ENCODE results near the gene MMEL1.

MMEL1 gene

DNA sequence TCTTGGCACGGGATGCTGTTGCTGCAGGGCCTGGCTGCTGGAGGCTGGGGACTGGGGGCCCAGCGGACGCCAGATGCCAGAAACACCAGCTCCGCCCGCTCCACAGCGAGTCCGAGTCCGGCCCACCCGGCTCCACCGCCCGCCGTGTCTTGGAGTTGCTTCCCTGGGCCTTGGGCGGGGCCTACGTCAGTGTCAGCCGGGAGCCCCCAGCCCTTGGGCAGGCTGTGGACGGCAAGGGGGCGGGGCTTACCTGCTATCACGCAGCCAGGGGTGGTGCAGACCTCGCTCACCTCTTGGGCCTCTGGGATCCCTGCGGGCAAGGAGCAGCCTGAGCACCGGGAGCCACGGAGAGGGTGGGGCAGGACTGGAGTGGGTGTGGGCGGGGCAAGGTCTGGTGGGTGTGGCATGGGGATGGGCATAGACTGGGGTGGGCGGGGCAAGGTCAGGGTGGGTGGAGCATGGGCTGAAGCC is 21.8 kb downstream of the MMEL1 start:
- Histone ChIP-seq H3K9me3 (no peaks in the 10 kb centered on the region), H3K4me1 (ENCODE audit: control insufficient read depth in 1 of 2, insufficient read depth in 1 of 2, low read depth in 1 of 2, low read length in 1 of 2) (no peaks in the 10 kb centered on the region), H3K36me3 (no peaks in the 10 kb centered on the region), H3K27ac (no peak overlapping the region), H3K4me3 (ENCODE audit: low read depth in 1 of 2, low read length in 1 of 2) (peak overlapping the region in 1 of 2 experiments; percentile 25), H3K27me3 (peaks cover 17% of the 10 kb centered on the region)
- TF ChIP-seq, protein P1, sequence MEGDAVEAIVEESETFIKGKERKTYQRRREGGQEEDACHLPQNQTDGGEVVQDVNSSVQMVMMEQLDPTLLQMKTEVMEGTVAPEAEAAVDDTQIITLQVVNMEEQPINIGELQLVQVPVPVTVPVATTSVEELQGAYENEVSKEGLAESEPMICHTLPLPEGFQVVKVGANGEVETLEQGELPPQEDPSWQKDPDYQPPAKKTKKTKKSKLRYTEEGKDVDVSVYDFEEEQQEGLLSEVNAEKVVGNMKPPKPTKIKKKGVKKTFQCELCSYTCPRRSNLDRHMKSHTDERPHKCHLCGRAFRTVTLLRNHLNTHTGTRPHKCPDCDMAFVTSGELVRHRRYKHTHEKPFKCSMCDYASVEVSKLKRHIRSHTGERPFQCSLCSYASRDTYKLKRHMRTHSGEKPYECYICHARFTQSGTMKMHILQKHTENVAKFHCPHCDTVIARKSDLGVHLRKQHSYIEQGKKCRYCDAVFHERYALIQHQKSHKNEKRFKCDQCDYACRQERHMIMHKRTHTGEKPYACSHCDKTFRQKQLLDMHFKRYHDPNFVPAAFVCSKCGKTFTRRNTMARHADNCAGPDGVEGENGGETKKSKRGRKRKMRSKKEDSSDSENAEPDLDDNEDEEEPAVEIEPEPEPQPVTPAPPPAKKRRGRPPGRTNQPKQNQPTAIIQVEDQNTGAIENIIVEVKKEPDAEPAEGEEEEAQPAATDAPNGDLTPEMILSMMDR (IDR thresholded peaks at IDR 0.05), result no peak

DNA sequence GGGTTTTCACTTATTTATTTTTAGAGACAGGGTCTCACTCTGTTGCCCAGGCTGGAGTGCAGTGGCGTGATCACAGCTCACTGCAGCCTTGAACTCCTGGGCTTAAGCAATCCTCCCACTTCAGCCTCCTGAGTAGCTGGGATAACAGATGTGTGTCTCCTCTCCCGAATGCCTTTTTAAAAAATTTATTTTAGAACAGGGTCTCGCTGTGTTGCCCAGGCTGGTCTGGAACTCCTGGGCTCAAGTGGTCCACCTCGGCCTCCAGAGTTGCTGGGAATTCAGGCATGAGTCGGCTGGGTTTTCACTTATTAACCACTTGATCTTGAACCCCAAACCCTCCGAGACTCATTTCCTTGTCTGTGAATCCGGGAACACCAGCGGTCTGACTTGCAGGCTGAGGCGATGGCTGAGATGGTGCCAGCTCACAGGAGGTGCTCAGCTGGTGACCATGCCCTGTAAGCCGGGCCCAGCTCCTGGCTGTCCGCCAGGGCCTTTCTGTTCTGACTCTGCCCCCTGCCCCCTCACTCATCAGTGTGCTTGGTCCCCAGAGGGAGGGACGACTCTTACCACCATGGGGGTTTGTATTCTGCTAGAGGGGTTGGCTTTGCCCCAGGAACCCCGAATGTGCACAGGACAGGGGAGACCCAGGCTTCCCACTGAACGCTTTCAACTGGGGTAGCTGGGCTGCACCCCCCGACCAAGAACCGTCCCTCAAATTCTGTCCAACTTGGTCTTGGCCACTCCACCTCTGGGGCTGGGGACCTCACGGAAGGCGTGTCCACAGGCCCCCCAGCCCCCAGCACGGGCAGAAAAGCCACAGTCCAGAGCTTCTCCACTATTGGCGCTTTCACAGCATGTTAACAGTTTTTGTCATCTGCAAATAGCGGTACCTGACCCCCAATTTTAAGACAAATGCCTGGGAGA is 22.5 kb downstream of the MMEL1 start:
- Histone ChIP-seq H3K36me3 (no peaks in the 10 kb centered on the region), H3K9me3 (no peaks in the 10 kb centered on the region), H3K4me3 (ENCODE audit: low read depth in 1 of 2, low read length in 1 of 2) (peak overlapping the region in 1 of 2 experiments; percentile 25), H3K4me1 (ENCODE audit: control insufficient read depth in 1 of 2, insufficient read depth in 1 of 2, low read depth in 1 of 2, low read length in 1 of 2) (no peaks in the 10 kb centered on the region), H3K27ac (no peak overlapping the region), H3K27me3 (peaks cover 17% of the 10 kb centered on the region)
- TF ChIP-seq, protein P1 (IDR thresholded peaks at IDR 0.05), result no peak

GRCh38 chr1:2609319-2610035 is 23.3 kb downstream of the MMEL1 start:
- H3K27ac ChIP-seq, result no peak overlapping the region
- H3K27me3 ChIP-seq, result peaks cover 17% of the 10 kb centered on the region
- no peaks in the 10 kb centered on the region for H3K36me3 ChIP-seq
- H3K4me1 ChIP-seq (ENCODE audit: control insufficient read depth in 1 of 2, insufficient read depth in 1 of 2, low read depth in 1 of 2, low read length in 1 of 2), result no peaks in the 10 kb centered on the region
- no peak overlapping the region for H3K4me3 ChIP-seq (ENCODE audit: low read depth in 1 of 2, low read length in 1 of 2)
- TF ChIP-seq, protein P1 (IDR thresholded peaks at IDR 0.05), result no peak
- H3K9me3 ChIP-seq, result no peaks in the 10 kb centered on the region

DNA sequence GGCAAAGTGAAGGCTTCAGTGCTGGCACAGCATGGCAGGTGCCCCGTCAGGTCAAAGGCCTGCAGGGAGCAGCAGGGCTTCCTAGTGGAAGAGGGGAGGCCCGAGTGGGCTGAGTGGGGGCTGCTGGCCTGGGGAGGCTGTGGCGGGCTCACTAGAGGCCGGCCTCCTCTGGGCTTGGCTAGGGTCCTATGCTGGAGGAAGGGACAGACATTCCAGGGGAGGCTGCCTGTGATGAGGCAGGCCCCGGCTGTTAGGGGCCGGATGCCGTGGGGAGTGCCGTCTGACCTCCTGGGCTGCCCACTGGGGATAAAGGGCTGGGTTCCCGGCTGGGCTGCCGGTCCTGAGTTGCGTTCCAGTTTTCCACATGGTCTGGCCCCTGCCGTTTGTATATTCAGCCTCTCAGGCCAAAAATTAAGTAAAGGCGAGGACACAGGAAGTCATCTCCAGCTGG is 25.1 kb downstream of the MMEL1 start:
- Histone ChIP-seq H3K9me3 (no peaks in the 10 kb centered on the region), H3K4me1 (ENCODE audit: control insufficient read depth in 1 of 2, insufficient read depth in 1 of 2, low read depth in 1 of 2, low read length in 1 of 2) (no peaks in the 10 kb centered on the region), H3K27me3 (peaks cover 17% of the 10 kb centered on the region), H3K27ac (no peak overlapping the region), H3K4me3 (ENCODE audit: low read depth in 1 of 2, low read length in 1 of 2) (no peak overlapping the region), H3K36me3 (no peaks in the 10 kb centered on the region)
- TF ChIP-seq, protein P1 (IDR thresholded peaks at IDR 0.05), result no peak

- TF ChIP-seq, protein P1 (IDR thresholded peaks at IDR 0.05), result no peak
- Histone ChIP-seq H3K9me3 (no peaks in the 10 kb centered on the region), H3K36me3 (no peaks in the 10 kb centered on the region), H3K27ac (no peak overlapping the region), H3K4me3 (ENCODE audit: low read depth in 1 of 2, low read length in 1 of 2) (no peak overlapping the region), H3K27me3 (peaks cover 18% of the 10 kb centered on the region), H3K4me1 (ENCODE audit: control insufficient read depth in 1 of 2, insufficient read depth in 1 of 2, low read depth in 1 of 2, low read length in 1 of 2) (no peaks in the 10 kb centered on the region)
These were observed 25.8 kb downstream of the MMEL1 start for GRCh38 chr1:2606881-2607621.

Data from neutrophil (primary cell).